T-helper 17 cell (primary cell): ENCODE measurements around the gene GFM1. TPM values are rescaled to one million over a fixed set of nuclear protein-coding genes. Genes with fewer than 3 reads are reported as not detected.

ENCODE experiments used
- ATAC-seq: fragments of 150-1000 bp; cut with Tn5 transposase; 2 replicates; pipeline ENCODE4 v1.10.0; 2021; ENCODE audit warnings: mild to moderate bottlenecking, moderate library complexity
- DNase-seq, 3 donors: peaks; one replicate each; pipeline versions ENCODE4 v3.0.0 to v3.0.0-alpha.2; 2020 to 2021
- H3K9me3 ChIP-seq: one replicate; pipeline ENCODE4 v1.7.0; 2013; ENCODE audit warnings: low read length, mild to moderate bottlenecking; ENCODE audit not compliant: control insufficient read depth, poor library complexity, severe bottlenecking
- H3K27ac Mint-ChIP-seq: one replicate; pipeline ENCODE4 v1.8.0; 2022; ENCODE audit warnings: mild to moderate bottlenecking, moderate library complexity, mixed read lengths
- H3K27me3 Mint-ChIP-seq: one replicate; pipeline ENCODE4 v1.8.0; 2022; ENCODE audit warnings: mixed read lengths
- H3K36me3 Mint-ChIP-seq: one replicate; pipeline ENCODE4 v1.8.0; 2022; ENCODE audit warnings: low read depth, mixed read lengths
- H3K4me1 Mint-ChIP-seq: one replicate; pipeline ENCODE4 v1.8.0; 2022; ENCODE audit warnings: mild to moderate bottlenecking, mixed read lengths
- H3K4me3 Mint-ChIP-seq: one replicate; pipeline ENCODE4 v1.8.0; 2022; ENCODE audit warnings: mild to moderate bottlenecking, moderate library complexity, mixed read lengths
- total RNA-seq, 4 donors: library from RNA in 2 of 4; stranded (reverse) in 2 of 4; gene quantifications; one replicate each; pipeline ENCODE4 v1.2.3 and lab custom pipeline; 2022 to 2026

The GFM1 gene
- total RNA-seq, 2 donors from 2014 or later, result 37.6 to 38.3 TPM

- DNase-seq (peak in 1 of 3 donors; percentile 33), ATAC-seq (peak; percentile 91)
- Mint-ChIP-seq H3K27me3 (no peaks in the 10 kb centered on the region), H3K4me3 (no peak overlapping the region), H3K4me1 (peaks cover 6% of the 10 kb centered on the region), H3K27ac (no peak overlapping the region), H3K36me3 (no peaks in the 10 kb centered on the region)
- no peaks in the 10 kb centered on the region for H3K9me3 ChIP-seq
These were observed 15.3 kb downstream of the GFM1 start for GRCh38 chr3:158659454-158660237.

- H3K4me1 Mint-ChIP-seq, result peaks cover 6% of the 10 kb centered on the region
- H3K36me3 Mint-ChIP-seq, result no peaks in the 10 kb centered on the region
- no peaks in the 10 kb centered on the region for H3K27me3 Mint-ChIP-seq
- DNase-seq (no peak), ATAC-seq (no peak)
- H3K4me3 Mint-ChIP-seq, result no peak overlapping the region
- H3K9me3 ChIP-seq, result no peaks in the 10 kb centered on the region
- no peak overlapping the region for H3K27ac Mint-ChIP-seq
These were observed 16.4 kb downstream of the GFM1 start for GRCh38 chr3:158660711-158661110.

GRCh38 chr3:158663246-158663645 lies 18.9 kb downstream of the GFM1 start:
- Mint-ChIP-seq H3K4me3 (no peak overlapping the region), H3K4me1 (peaks cover 5% of the 10 kb centered on the region), H3K27ac (no peak overlapping the region), H3K36me3 (no peaks in the 10 kb centered on the region), H3K27me3 (no peaks in the 10 kb centered on the region)
- no peak for DNase-seq
- no peak for ATAC-seq
- H3K9me3 ChIP-seq, result no peaks in the 10 kb centered on the region

- DNase-seq, result no peak
- no peak for ATAC-seq
- peaks cover 6% of the 10 kb centered on the region for H3K4me1 Mint-ChIP-seq
- H3K9me3 ChIP-seq, result no peaks in the 10 kb centered on the region
- H3K36me3 Mint-ChIP-seq, result no peaks in the 10 kb centered on the region
- no peaks in the 10 kb centered on the region for H3K27me3 Mint-ChIP-seq
- H3K4me3 Mint-ChIP-seq, result no peak overlapping the region
- no peak overlapping the region for H3K27ac Mint-ChIP-seq
These were observed 19.5 kb downstream of the GFM1 start for GRCh38 chr3:158663832-158664231.

GRCh38 chr3:158666416-158666815 lies 22.1 kb downstream of the GFM1 start:
- Mint-ChIP-seq H3K4me1 (peaks cover 4% of the 10 kb centered on the region), H3K36me3 (no peaks in the 10 kb centered on the region), H3K27ac (no peak overlapping the region), H3K27me3 (no peaks in the 10 kb centered on the region), H3K4me3 (no peak overlapping the region)
- ATAC-seq (no peak), DNase-seq (no peak)
- no peaks in the 10 kb centered on the region for H3K9me3 ChIP-seq

GRCh38 chr3:158668506-158668905 lies 24.2 kb downstream of the GFM1 start:
- Mint-ChIP-seq H3K27me3 (no peaks in the 10 kb centered on the region), H3K4me3 (no peak overlapping the region), H3K36me3 (no peaks in the 10 kb centered on the region), H3K4me1 (peaks cover 17% of the 10 kb centered on the region), H3K27ac (no peak overlapping the region)
- DNase-seq, result no peak
- H3K9me3 ChIP-seq, result no peaks in the 10 kb centered on the region
- ATAC-seq, result no peak

- ATAC-seq, result no peak
- no peaks in the 10 kb centered on the region for H3K9me3 ChIP-seq
- Mint-ChIP-seq H3K4me1 (peaks cover 17% of the 10 kb centered on the region), H3K4me3 (peak overlapping the region; percentile 93), H3K27ac (peak overlapping the region; percentile 91), H3K36me3 (no peaks in the 10 kb centered on the region), H3K27me3 (no peaks in the 10 kb centered on the region)
- DNase-seq, result no peak
These were observed 27.5 kb downstream of the GFM1 start for GRCh38 chr3:158671821-158672214.

GRCh38 chr3:158672215-158673176 lies 28.2 kb downstream of the GFM1 start, which contains the start of gene LXN:
TSS of gene LXN (minus strand) at chr3:158672648. CDS start at chr3:158672478, 170 bp downstream.
- Mint-ChIP-seq H3K27me3 (no peaks in the 10 kb centered on the region), H3K4me3 (peak within 1 kb of the TSS; percentile 93), H3K27ac (peak within 1 kb of the TSS; percentile 91), H3K36me3 (no peaks in the 10 kb centered on the region), H3K4me1 (peaks cover 17% of the 10 kb centered on the region)
- no peaks in the 10 kb centered on the region for H3K9me3 ChIP-seq
- ATAC-seq (peak; percentile 99), DNase-seq (peak; percentile 63 to 78 (median 73))

- H3K36me3 Mint-ChIP-seq, result no peaks in the 10 kb centered on the region
- no peak overlapping the region for H3K4me3 Mint-ChIP-seq
- no peak for DNase-seq
These were observed 34.4 kb downstream of the GFM1 start for GRCh38 chr3:158678687-158679086.

GRCh38 chr3:158679547-158680000 lies 35.2 kb downstream of the GFM1 start:
- no peak for ATAC-seq

More at GRCh38 chr3:158678687-158679086, 34.4 kb downstream of the GFM1 start:
- no peaks in the 10 kb centered on the region for H3K27me3 Mint-ChIP-seq
- no peak for ATAC-seq
- no peak overlapping the region for H3K27ac Mint-ChIP-seq
- H3K4me1 Mint-ChIP-seq, result peaks cover 2% of the 10 kb centered on the region
- no peaks in the 10 kb centered on the region for H3K9me3 ChIP-seq

GRCh38 chr3:158680861-158681260 lies 36.5 kb downstream of the GFM1 start:
- H3K9me3 ChIP-seq, result no peaks in the 10 kb centered on the region
- no peaks in the 10 kb centered on the region for H3K27me3 Mint-ChIP-seq
- H3K27ac Mint-ChIP-seq, result no peak overlapping the region
- DNase-seq, result no peak
- peaks cover 2% of the 10 kb centered on the region for H3K36me3 Mint-ChIP-seq
- H3K4me3 Mint-ChIP-seq, result no peak overlapping the region
- H3K4me1 Mint-ChIP-seq, result peaks cover 2% of the 10 kb centered on the region
- no peak for ATAC-seq

More at GRCh38 chr3:158679547-158680000, 35.2 kb downstream of the GFM1 start:
- no peaks in the 10 kb centered on the region for H3K9me3 ChIP-seq
- no peak for DNase-seq
- no peak overlapping the region for H3K27ac Mint-ChIP-seq
- peaks cover 2% of the 10 kb centered on the region for H3K36me3 Mint-ChIP-seq
- H3K4me3 Mint-ChIP-seq, result no peak overlapping the region
- H3K4me1 Mint-ChIP-seq, result peaks cover 2% of the 10 kb centered on the region
- H3K27me3 Mint-ChIP-seq, result no peaks in the 10 kb centered on the region

- ATAC-seq, result no peak
- H3K4me1 Mint-ChIP-seq, result peaks cover 4% of the 10 kb centered on the region
- H3K36me3 Mint-ChIP-seq, result peaks cover 4% of the 10 kb centered on the region
These were observed 39.1 kb downstream of the GFM1 start for GRCh38 chr3:158683230-158683962.

More at GRCh38 chr3:158683230-158683962, 39.1 kb downstream of the GFM1 start:
- Mint-ChIP-seq H3K4me3 (no peak overlapping the region), H3K27ac (no peak overlapping the region), H3K27me3 (no peaks in the 10 kb centered on the region)
- H3K9me3 ChIP-seq, result no peaks in the 10 kb centered on the region
- no peak for DNase-seq
